ENCODE results near the gene OSCP1.

OSCP1 gene

DNA sequence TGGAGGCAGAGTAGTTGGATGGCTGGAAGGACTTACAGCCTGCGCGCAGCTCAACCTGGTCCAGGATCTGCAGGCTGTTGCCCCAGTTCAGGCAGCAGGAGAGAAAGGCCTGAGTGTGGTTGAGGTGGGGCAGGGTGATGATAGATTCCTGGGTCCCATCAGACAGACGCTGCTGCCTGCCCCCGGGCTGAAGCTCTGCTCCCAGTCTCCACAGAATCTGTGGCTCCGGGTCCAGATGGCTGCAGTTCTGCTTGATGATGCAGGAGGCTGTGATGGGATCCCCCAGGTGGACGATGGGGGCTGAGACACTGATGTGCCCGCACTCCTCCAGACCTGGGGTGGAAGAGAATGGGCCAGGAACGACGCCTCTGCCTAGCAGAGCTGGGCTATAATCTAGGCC lies 25.1 kb upstream of the OSCP1 start:
- DNase-seq (ENCODE audit: low read depth in 2 of 2) = no peak

DNA sequence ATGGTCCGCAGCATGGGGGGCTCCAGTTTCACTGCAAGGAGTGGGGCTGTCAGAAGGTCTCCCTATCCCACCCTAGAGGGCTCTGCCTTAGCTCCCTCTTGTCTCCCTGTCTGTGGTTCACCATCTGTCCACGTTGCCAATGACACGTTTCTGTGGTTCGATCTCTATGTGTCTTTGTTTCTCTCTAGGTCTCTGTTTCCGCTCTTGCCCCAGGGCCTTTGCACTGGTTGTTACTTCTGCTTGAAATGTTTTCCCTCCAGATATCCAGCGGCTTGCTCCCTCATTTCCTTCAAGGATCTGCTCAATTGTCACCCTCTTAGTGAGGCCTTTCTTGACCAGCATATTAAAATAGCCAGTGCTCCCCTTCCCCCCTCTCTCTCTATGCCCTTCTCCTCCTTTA lies 22.4 kb upstream of the OSCP1 start:
- no peak for DNase-seq (ENCODE audit: low read depth in 2 of 2)

DNA sequence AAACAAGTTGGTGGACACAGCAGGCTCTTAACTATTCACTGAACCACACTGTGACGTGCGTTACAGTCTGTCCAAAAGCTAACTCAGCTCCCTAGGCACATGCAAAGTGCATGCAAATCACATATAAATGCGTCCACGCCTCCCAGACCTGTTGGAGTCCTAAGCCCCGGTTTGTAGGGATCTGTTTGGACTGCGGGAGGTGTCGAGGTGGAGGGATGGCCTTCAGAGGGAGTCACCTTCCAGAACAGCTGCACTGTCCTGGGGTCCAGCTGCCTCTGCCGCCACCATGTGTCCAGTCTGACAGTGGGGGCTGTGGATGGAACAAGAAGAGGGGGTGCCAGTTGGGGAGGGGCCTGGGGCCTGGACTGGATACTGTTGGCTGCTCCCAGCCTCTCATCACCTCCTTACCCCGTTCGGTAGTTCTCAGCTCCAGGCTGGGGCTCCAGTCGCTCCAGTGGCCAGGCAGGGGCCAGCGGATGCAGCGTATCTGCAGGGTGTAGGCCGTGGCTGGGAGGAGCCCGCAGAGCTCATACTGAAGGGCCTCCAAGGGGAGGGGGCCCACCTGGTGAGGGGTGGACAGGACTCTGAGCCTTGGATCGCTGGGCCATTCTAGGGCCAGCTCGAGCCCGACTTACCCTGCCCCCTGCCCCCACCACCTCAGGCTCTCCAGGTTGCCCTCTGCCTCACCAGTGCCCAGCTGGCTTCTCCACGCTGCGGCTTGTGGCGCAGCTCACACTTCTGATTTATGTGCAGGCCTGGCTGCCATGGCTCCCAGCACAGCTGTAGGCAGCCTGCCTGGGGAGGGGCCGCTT lies 21.8 kb upstream of the OSCP1 start:
- no peak for DNase-seq (ENCODE audit: low read depth in 2 of 2)

DNA sequence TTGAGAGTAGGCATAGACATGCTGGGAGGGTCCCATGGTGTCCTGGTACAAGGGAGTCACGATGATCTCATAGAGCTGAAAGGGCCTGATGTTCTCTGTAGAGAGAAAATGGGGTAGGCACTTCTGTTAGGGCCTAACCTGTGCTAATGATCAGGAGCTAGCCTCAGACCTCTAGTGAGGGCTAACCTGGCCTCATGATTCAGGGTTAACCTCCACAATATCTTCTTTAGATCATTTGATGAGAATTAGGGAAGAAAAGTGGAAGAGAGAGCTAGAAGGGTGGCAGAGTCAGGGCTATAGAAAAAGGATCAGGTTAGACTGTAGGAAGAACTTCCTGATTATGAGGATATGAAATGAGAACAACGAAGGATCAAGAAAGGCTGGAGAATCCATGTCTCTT lies 18.9 kb upstream of the OSCP1 start:
- DNase-seq (ENCODE audit: low read depth in 2 of 2) = no peak

DNA sequence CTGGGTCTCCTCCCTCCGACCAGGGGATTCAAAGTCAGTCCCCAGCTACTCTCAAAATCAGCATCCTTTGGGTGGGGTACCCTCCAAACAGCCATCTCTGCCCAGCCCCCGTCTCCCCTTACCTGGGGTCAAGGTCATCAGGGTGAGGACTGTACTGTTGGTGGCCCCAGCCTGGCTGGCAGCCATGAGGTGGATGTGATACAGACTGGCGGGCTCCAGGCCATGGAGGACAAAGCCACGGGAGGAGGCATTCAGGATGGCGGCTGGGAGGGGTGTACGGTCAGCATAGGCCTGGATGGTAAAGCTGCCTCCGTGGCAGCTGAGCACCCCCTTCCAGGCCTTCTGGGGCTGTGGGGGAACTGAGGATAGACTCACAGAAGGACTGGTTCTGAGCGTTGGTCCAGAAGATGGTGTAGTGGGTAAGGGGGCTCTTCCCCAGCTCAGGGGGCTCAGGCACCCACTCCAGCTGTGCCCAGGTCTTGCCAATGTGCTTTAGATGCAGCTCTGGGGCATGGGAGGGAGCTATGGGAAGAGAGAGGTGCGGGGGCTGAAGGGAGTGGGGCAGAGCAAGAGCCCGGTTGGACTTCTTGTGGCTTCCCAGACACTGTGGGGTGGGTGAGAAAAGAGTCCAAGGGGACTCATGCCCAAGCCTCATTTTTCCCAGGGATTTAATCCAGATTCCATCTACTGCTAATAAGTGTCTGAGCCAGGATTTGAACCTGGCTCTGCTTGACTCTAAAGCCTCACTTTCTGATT lies 17.6 kb upstream of the OSCP1 start:
- no peak for DNase-seq (ENCODE audit: low read depth in 2 of 2)

DNA sequence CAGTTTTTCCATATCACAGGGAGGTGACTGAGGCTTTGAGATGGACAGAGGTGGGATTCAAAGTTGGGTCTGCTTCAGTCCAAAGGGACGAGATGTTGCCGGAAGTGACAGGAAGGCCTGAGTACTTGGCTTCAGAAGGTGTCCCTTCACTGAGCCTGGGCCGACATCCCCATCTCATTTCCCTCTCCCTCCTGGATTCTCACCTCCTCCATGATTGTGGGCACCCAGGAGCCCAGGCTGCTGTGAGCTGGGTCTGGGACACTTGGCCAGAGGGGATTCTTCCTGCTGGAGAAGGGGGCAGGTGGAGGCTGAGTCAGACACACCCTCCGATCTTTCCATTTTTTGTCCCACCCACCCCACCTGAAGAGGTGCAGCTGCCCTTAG lies 16.8 kb upstream of the OSCP1 start:
- no peak for DNase-seq (ENCODE audit: low read depth in 2 of 2)

DNA sequence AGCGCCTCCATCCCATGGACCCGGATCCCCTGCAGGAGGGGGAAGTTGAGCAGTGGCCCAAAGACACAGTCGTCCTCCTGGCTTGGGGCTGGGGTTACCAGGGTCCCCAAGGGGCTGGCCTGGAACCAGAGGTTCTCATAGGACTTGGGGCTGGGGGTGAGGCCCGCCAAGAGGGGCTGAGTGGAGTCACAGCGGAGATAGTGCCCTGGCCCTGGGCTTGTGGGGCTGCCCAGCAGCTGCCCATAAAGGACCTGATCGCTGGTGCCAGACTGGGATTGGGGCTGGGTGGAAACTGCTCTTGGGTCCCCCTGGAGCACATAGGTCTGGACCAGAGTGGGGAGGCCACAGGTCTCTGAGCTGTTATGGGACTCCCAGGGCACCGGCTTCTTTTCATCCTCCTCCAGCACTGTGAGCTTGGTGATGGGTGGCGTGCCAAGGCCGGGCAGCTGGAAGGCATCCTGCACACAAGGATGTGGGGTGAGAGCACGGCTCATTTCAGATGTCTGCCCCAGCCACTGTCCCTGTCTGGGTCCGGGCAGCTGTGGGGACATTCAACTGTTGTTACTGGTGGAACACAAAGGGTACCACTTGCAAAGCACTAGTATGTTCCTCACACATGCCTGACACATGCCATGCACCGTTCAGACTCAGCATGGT lies 16.2 kb upstream of the OSCP1 start:
- DNase-seq (ENCODE audit: low read depth in 2 of 2) = no peak

DNA sequence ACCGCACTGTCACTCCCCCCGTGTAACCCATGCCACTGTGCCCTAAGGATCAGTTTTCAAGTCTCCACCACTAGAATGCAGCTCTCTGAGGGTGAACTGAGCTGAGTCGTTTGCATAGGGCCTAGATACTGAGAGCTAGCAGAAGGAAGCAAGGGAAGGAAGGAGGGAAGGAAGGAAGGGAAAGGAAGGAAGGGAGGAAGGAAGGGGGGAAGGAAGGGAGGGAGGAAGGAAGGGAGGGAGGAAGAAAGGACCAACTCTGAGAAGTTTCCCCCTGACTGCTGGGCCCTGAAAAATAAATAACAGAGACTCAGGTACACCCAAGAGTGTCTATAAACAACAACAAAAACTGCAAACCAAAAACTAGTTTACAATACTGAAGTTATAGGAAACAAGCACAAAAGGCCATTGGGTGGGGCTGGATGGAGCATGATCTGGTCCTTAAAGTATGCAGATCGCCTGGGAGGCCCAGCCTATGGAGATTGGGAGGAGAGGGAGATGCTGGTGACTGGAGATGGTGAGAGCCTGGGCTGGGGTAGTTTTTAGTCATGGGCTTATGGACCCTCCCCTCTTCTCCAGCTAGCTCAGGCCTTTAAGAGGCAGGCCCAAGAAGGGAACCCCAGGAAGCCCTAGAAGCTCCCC lies 15.6 kb upstream of the OSCP1 start:
- DNase-seq (ENCODE audit: low read depth in 2 of 2) = no peak

DNA sequence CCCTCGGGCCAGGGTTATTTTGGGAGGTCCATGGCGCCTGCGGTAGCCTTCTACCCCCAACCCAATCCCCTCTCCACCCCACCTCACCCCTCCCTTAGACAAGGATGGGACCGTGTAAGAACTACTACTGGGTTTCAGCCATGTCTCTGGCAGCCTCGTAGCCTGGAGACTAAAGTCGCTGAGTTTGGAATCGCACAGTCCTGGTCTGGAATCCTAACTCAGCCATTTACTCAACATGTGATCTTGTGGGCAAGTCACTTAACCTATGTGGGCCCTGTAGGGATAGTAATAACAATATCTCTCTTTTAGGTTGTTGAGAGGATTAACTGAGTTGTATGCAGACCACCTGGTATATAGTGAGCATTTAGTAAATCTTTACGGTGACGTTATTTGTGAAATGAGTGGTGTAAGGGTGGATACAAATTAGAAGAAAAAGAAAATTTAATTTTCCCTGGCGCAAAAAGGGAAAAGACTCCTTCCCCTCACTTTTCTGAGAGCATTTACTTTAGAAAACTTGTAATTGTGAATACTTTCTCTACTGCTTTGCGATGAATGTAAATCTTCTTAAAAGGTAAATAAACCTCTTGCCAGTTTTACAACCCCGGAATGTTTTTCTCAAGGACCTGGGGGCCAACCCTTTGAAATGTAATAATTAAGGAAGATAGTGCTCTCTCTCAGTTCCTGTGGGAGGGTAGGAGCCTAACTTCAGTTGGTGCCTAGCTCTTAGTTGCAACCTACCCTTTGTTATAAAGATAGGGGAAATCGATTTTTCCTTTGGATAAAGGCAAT lies 14.5 kb upstream of the OSCP1 start:
- DNase-seq (ENCODE audit: low read depth in 2 of 2) = no peak

DNA sequence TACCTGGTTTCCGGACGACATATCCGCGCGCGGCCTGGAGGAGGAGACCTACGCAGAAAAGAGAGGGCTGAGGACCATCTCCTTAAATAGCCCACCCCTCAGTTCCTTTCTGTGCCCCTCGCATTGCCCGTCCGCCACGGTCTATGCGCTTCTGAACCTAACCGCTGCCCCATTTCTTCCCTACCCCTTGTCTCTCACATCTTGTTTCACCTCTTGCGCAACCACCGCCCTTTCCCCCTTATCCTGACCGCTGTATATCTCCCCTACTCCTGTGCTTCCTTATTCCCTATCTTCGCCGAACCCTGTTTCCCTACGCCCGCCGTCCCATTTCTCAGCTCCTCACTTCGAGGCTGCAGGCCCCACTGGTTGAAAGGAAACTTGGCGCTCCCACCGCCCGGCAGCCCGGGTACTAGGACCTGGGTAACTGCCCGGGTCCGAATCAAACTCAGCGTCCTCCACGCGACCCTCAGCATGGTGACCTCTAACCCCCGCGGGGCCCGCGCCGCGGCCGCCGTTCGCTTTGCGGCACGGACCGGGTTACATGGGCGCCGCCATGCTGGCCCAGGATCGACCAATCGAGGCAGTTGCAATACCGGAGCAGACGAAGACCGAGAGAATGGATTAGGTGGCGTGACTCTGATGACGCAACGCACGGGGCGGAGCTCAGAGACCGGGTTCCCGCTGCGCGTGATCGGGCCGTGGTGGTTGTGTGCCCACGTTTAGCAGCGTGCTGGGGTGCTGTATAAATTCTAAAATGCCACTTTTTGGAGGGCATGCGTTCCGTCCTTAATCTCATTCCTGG lies 13.8 kb upstream of the OSCP1 start, which contains the start of gene MRPS15:
MRPS15 (minus strand) TSS at position 582 of the 802 bp plus-strand sequence; CDS start at position 473, 109 bp downstream.
- DNase-seq (ENCODE audit: low read depth in 2 of 2) = peak; percentile 88 to 98

DNA sequence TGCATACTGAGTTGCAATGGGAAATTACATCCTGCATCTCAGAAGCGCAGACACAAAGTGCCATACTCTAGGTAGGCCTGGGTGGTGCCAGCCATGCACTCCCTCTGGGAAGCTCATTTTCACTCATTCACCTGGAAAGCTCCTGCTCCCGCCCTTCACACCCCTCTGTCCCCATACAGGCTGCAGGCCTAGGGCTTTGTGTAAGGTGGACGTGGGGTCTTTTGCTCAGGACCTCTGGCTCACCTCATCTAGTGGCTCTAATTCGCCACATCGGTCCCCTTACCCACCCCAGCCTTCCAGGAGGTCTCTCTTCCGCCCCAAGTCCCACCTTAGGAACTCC lies 13.2 kb upstream of the OSCP1 start:
- DNase-seq (ENCODE audit: low read depth in 2 of 2) = no peak

DNA sequence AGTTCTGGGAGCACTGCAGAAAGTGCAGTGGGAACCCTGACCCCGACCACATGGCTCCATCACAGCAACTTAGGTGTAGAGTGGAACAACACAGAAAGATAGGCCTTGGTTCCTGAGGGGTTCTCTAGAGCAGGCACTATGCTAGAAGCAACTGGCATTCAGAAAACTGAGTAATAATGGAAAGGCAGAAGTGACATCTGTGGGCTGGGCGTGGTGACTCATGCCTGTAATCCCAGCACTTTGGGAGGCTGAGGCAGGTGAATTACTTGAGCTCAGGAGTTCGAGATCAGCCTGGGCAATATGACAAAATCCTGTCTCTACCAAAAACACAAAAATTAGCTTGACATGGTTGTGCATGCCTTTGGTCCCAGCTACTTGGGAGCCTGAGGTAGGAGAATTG lies 8.7 kb upstream of the OSCP1 start:
- DNase-seq (ENCODE audit: low read depth in 2 of 2) = peak; percentile 39 to 44

DNA sequence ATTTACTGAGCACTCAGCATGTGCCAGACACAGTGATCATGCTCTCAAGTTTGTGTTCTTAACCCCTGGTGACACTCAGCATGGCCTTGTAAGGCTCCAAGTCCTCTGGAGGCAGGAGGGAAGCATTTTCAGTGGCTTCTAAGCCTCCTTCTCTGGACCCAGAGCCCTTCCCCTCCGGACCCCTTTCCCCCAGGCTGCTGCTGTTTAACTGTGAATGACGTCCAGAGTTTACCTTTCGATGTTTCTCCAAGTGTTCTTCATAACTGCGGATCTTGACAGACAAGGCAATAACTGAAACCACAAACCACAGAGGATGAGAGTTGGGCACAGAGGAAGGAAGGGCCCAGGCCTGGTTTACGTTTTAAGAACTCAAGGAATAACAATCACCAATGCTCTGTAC lies 7.4 kb upstream of the OSCP1 start:
- DNase-seq (ENCODE audit: low read depth in 2 of 2) = no peak

DNA sequence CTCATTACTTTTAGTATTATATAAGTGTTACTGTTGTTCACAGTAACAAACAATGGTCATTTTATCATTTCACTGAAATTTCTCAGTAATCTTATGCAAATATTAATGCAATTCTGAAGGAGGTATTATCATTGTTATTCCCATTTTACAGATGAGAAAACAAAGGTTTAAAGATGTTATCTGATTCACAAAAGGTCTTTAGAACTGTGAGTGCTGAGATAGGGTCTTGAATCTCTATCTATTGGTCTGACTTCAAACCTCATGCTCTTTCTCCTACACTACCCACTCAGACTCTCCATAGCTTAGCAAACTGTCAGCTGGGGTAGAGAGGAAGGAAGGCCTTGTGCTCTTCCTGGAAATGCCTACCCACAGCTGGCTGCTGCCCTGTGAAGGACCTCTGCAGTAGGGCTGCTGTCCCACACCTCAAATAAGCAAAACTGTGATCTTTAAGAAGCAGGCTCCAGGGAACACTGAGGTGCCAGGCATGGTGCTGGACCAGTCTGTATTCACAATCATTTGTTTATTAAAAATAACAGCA lies 6.2 kb upstream of the OSCP1 start:
- DNase-seq (ENCODE audit: low read depth in 2 of 2) = no peak

DNA sequence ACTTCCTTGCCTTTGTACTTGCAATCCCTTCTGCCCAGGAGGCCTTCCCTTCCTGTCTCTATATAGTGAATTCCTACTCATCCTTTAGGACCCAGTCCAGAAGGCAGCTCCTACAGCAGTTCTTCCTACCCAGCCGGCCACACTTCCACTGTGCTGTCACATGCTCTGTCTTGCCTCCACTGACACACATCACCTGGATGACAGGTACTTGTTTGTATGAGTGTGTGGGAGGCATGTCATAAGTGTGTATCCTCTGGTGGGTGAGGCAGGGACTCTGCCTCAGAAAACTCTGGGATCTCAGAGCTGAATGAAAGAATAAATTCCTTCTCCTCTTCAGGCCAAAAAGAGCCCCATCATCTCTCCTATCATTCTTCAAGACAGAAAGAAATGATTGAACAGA lies 5.1 kb upstream of the OSCP1 start:
- no peak for DNase-seq (ENCODE audit: low read depth in 2 of 2)

DNA sequence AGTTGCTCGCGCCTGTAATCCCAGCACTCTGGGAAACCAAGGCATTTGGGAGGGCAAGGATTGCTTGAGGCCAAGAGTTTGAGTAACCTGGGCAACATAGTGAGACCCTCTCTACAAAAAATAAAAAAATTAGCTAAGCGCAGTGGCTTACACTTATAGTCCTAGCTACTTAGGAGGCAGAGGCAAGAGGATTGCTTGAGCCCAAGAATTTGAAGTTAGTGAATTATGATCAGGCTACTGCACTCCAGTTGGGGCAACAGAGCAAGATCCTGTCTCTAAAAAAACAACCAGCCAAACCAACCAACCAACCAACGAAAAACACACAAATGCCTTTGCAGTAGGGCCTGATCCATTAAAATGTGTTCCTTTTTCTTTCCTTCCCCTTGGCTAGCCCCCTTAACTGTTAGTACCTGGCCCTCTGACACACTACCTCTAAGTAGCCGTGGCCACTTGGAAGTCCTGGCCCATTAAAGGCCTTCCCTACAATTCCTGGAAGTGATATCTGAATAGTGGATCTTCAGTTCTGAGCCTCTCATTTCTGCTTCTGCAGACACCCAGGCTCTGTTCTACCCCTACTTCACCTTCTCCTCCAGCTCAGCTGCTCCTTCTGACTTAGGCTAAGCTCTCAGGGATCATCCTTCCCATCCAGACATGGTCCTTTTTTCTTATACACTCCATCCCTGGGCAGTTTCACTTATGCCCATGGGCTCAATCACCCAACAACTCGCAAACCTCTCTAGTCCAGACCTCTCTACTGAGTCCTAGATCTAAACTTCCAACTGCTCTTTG lies 3.5 kb upstream of the OSCP1 start:
- no peak for DNase-seq (ENCODE audit: low read depth in 2 of 2)

DNA sequence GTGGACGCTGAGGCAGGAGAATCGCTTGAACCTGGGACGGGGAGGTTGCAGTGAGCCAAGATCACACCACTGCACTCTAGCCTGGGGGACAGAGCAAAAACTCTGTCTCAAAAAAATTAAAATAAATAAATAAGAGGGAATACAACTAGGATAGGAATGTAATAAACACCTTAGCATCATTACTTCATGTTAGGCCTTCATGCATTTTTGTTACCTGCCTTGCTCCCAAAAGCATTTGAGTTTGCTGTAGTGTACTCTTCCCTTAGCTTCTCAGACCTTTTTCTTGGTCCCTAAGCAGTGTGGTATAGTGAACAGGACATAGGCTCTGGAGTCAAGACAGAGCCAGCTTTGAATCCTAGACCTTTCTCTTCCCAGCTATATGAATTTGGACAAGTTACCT lies 2.8 kb upstream of the OSCP1 start:
- DNase-seq (ENCODE audit: low read depth in 2 of 2) = no peak

DNA sequence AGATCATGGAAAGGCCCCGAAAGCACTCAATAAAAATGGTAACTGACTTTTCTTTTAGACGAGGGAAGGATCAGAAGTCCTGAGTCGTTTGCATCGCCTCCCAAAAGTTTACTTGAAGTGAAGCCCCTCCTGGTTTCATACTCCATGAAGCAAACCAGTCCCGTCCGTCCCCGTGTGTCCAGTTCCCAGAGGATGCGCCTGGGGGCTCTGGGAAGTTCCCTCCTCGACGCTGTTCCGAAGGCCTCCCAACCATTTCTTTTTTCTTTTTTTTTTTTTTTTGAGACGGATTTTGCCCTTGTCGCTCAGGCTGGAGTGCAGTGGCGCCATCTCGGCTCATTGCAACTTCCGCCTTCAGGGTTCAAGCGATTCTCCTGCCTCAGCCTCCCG lies 661 bp upstream of the OSCP1 start:
- DNase-seq (ENCODE audit: low read depth in 2 of 2) = no peak

DNA sequence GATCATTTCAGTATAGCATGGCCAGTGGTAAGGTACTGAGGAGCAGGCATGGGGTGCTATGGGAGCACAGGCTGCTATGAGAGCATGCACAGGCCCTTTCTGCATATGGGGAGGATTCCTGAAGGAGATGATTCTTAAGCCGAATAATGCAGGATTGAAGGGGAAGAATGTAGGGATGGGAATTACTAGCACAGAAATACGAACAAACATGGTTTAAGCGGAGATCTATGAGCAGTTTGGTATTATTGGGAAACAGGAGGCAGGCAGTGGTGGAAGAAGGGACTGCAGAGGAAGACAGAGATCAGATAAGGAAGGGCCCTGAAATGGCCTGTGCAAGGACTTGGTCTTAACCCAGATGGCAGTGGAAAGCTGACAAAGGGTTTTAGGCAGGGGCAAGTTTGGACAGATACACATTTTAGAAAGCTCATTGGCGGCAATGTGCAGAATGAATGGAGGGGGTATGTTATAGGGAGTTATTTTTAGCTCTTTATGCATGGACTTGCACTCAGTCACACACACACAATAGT lies 1.7 kb downstream of the OSCP1 start:
- no peak for DNase-seq (ENCODE audit: low read depth in 2 of 2)

Data from stimulated activated CD4-positive, alpha-beta T cell treated with anti-CD3 and anti-CD28 coated beads, Interleukin-12 subunit alpha, Interleukin-12 subunit beta, amount 100 ng/mL, for 24 hours (primary cell).